GM12873 (cell line): ENCODE measurements around the gene NRSN2.

ENCODE experiments used
- CTCF ChIP-seq: IDR thresholded peaks from 2 replicates; pipeline ENCODE4 v1.5.1; 2012; ENCODE audit warnings: low read depth, mild to moderate bottlenecking, moderate library complexity, low read length, control low read depth; ENCODE audit not compliant: insufficient read depth; ENCODE audit errors: missing control alignments

NRSN2 gene

GRCh38 chr20:387520-387919 is 40.6 kb downstream of the NRSN2 start:
- no peak for TF ChIP-seq CTCF

GRCh38 chr20:388034-388994 is 41.4 kb downstream of the NRSN2 start:
- no peak for TF ChIP-seq CTCF

GRCh38 chr20:389220-389619 is 42.3 kb downstream of the NRSN2 start:
- no peak for TF ChIP-seq CTCF

- TF ChIP-seq CTCF = no peak
Observed at GRCh38 chr20:391041-391711, 44.3 kb downstream of the NRSN2 start.

- no peak for TF ChIP-seq CTCF
Observed at GRCh38 chr20:396252-396618, 49.3 kb downstream of the NRSN2 start.

GRCh38 chr20:396619-397431 is 49.9 kb downstream of the NRSN2 start:
- TF ChIP-seq CTCF = no peak
